HUES6 (cell line): ENCODE results near the gene GRIK3.
A peak's percentile ranks its signal among the peaks of the same experiment; 100 is the strongest.

Experiments
- H3K27ac ChIP-seq: 2 replicates; pipeline ENCODE4 v1.7.0; 2013; ENCODE audit warnings: low read depth, mild to moderate bottlenecking, low read length, inconsistent platforms
- H3K27me3 ChIP-seq: 2 replicates; pipeline ENCODE4 v1.6.1; 2013; ENCODE audit warnings: low read length; ENCODE audit not compliant: control insufficient read depth, insufficient read depth
- H3K36me3 ChIP-seq: 2 replicates; pipeline ENCODE4 v1.6.1; 2013; ENCODE audit warnings: low read length; ENCODE audit not compliant: control insufficient read depth, insufficient read depth
- H3K4me1 ChIP-seq: 2 replicates; pipeline ENCODE4 v1.6.1; 2013; ENCODE audit warnings: low read length; ENCODE audit not compliant: control insufficient read depth, insufficient read depth
- H3K4me3 ChIP-seq: 2 replicates; pipeline ENCODE4 v1.5.1; 2013; ENCODE audit warnings: low read depth, low read length
- H3K9ac ChIP-seq: one replicate; pipeline ENCODE4 v1.6.1; 2013; ENCODE audit warnings: mild to moderate bottlenecking, low read length
- H3K9me3 ChIP-seq: 2 replicates; pipeline ENCODE4 v1.6.1; 2013; ENCODE audit warnings: low read depth, low read length; ENCODE audit not compliant: control insufficient read depth, insufficient read depth

The GRIK3 gene

DNA sequence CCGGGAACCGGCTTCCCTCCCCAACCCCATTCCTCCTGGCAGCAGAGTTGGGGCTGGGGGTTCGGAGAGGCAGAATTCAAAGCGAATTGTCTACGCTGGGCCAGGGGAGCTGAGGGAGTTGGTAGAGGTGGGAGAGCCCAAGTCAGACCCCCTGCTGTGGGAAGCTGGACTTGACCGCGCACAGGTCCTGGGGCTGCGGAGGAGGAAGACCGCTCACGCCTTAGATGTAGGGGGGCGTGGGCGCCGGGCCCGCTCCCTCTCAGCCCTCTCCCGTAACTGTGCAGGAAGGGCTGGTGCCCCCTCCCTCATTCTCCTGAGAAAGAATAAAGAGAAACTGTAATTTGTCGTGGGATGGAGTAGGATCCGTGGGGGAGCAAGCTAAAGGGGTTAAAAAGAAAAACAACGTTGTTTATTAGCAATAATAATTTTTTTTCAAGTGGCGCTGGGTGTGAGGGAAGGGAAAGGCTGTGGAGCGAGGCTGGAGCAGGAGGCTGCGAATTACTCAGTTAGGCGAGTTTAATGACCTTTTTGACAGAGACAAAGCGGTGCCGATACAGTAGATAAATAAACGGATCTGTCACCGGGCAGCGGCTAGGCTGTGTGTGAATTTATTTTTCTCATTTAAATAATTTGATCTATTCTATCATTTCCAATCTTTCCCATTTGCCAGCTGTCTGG, 838 bp upstream of the GRIK3 start:
- Histone ChIP-seq H3K9ac (no peak overlapping the region), H3K27ac (no peak overlapping the region), H3K9me3 (no peaks in the 10 kb centered on the region), H3K4me3 (peak overlapping the region; percentile 52), H3K36me3 (no peaks in the 10 kb centered on the region), H3K4me1 (peaks cover 50% of the 10 kb centered on the region), H3K27me3 (peaks cover 99% of the 10 kb centered on the region)

GRCh38 chr1:37033355-37034101, 787 bp downstream of the GRIK3 start:
- H3K27me3 ChIP-seq, result peaks cover 98% of the 10 kb centered on the region
- H3K27ac ChIP-seq, result no peak overlapping the region
- no peaks in the 10 kb centered on the region for H3K9me3 ChIP-seq
- H3K9ac ChIP-seq, result peak overlapping the region; percentile 42
- peaks cover 48% of the 10 kb centered on the region for H3K4me1 ChIP-seq
- peak overlapping the region; percentile 63 for H3K4me3 ChIP-seq
- no peaks in the 10 kb centered on the region for H3K36me3 ChIP-seq

DNA sequence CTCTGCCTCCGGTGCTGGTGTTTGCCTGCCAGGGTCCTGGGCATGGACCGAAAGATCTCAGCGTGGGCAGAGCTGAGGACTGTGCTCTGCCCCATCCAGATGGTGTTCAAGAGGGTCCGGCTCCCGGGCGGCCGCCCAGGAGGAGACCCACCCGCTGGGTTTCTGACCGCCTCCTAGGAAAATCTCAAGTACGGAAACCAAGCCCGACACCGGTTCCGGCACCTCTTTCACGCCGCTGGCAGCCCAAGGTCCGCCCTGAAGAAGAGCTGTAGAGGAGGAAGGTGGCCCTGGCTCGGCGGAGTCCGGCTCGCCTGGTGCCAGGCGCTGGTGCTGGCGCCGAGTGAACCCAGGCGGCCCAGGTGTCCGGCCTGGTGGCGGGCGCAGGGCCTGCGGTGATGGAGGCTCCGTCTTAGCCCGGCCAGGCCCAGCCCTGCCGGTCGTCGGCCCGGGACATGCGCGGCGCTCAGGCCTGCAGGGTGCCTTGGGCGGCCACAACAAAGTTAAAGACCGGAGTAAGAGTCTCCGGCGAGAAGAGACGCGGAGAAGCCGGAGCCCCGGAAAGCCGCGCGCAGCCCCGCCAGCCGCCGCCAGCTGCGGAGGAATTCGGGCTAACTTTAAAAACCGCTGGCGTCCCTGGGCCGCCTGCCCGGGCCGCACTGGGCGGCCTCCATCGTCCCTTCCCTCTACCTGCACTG, 1.5 kb downstream of the GRIK3 start:
- Histone ChIP-seq H3K4me3 (peak overlapping the region; percentile 63), H3K27ac (no peak overlapping the region), H3K27me3 (peaks cover 99% of the 10 kb centered on the region), H3K4me1 (peaks cover 42% of the 10 kb centered on the region), H3K36me3 (no peaks in the 10 kb centered on the region), H3K9ac (peak overlapping the region; percentile 42), H3K9me3 (no peaks in the 10 kb centered on the region)

GRCh38 chr1:37031871-37032270, 2.4 kb downstream of the GRIK3 start:
- H3K27ac ChIP-seq, result no peak overlapping the region
- peaks cover 33% of the 10 kb centered on the region for H3K4me1 ChIP-seq
- no peaks in the 10 kb centered on the region for H3K9me3 ChIP-seq
- no peak overlapping the region for H3K9ac ChIP-seq
- no peaks in the 10 kb centered on the region for H3K36me3 ChIP-seq
- H3K4me3 ChIP-seq, result no peak overlapping the region
- peaks cover 98% of the 10 kb centered on the region for H3K27me3 ChIP-seq

GRCh38 chr1:37031429-37031828, 2.9 kb downstream of the GRIK3 start:
- Histone ChIP-seq H3K27me3 (peaks cover 94% of the 10 kb centered on the region), H3K4me3 (no peak overlapping the region)

GRCh38 chr1:37028981-37029617, 5.2 kb downstream of the GRIK3 start:
- Histone ChIP-seq H3K27me3 (peaks cover 71% of the 10 kb centered on the region), H3K4me1 (peaks cover 13% of the 10 kb centered on the region), H3K36me3 (no peaks in the 10 kb centered on the region), H3K27ac (no peak overlapping the region), H3K9me3 (no peaks in the 10 kb centered on the region), H3K4me3 (no peak overlapping the region), H3K9ac (no peak overlapping the region)

More at GRCh38 chr1:37031429-37031828, 2.9 kb downstream of the GRIK3 start:
- no peak overlapping the region for H3K27ac ChIP-seq
- H3K9me3 ChIP-seq, result no peaks in the 10 kb centered on the region
- H3K9ac ChIP-seq, result no peak overlapping the region
- H3K4me1 ChIP-seq, result peaks cover 29% of the 10 kb centered on the region
- H3K36me3 ChIP-seq, result no peaks in the 10 kb centered on the region

DNA sequence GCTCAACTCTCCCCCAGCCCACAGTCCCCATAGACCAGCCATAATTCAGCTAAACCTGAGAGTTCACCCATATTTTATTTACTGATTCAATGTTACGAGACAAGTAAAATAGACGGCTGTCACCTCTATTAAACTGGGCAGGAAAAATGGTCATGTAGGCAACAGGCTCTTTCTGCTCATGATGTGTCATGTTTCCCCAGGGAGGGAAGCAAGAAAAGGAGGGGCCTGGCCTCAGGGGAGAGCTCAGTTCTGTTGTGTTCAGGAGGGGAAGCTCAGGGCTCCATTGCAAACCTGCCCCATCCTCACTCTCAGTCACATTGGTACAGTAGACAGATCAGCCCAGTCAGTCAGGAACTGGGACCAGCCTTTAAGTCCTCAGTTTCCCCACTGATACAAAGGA, 12.8 kb downstream of the GRIK3 start:
- Histone ChIP-seq H3K27me3 (peaks cover 22% of the 10 kb centered on the region), H3K9ac (no peak overlapping the region), H3K4me3 (no peak overlapping the region), H3K9me3 (no peaks in the 10 kb centered on the region), H3K27ac (no peak overlapping the region), H3K36me3 (no peaks in the 10 kb centered on the region), H3K4me1 (no peaks in the 10 kb centered on the region)

DNA sequence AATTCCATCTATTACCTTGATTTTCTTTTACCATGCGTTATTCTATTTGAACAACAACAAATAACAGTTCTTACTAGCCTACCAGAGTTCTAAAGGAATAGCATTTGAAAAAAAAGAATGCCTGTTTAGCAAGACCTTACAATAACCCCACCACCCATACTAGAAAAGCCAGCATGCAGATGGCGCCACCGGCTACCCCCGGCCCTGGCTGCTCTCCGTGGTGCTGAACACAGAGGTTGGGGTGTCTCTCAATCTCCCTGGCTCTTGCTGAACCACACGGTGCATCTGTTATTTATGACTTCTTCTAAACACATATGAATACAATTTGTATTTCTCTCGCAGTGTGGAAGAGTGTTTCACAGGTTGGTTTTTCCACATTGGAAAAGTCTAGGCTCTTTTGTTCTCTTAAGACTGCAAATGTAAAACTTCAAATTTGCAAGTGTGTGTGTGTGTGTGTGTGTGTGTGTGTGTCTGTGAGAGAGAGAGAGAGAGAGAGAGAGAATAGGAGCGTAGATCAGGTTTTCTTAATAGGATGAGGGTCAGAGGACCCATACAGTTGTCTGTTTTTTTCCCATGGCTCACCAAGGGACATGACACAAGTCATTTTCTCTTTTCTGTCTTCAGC, 13.6 kb downstream of the GRIK3 start:
- no peaks in the 10 kb centered on the region for H3K4me1 ChIP-seq

DNA sequence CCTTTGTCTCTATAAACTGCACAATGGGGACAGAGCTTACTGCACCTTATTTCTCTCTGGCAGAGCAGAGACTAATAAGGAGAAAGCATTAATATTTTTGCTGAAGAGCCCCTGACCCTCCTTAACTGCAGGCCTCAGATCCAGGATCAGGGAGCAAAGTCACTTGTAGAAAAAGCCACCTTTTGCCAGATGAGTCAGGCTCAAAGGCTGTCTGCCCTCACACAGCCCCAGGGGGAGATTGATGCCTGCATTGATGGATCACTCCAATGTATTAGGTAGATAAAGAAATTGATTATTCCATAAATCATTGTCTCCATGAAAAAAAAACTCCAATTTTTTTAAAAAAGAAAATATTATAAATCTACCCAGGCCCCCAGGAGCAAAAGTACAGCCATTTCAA, 15.8 kb downstream of the GRIK3 start:
- no peaks in the 10 kb centered on the region for H3K36me3 ChIP-seq
- H3K4me1 ChIP-seq, result no peaks in the 10 kb centered on the region
- no peaks in the 10 kb centered on the region for H3K9me3 ChIP-seq
- H3K27ac ChIP-seq, result no peak overlapping the region
- H3K27me3 ChIP-seq, result peaks cover 22% of the 10 kb centered on the region
- H3K4me3 ChIP-seq, result no peak overlapping the region
- H3K9ac ChIP-seq, result no peak overlapping the region

More for the DNA sequence above, 13.6 kb downstream of the GRIK3 start:
- H3K27ac ChIP-seq, result no peak overlapping the region
- no peak overlapping the region for H3K4me3 ChIP-seq
- peaks cover 22% of the 10 kb centered on the region for H3K27me3 ChIP-seq
- H3K9ac ChIP-seq, result no peak overlapping the region
- no peaks in the 10 kb centered on the region for H3K36me3 ChIP-seq
- no peaks in the 10 kb centered on the region for H3K9me3 ChIP-seq

GRCh38 chr1:37017720-37018119, 16.6 kb downstream of the GRIK3 start:
- no peak overlapping the region for H3K4me3 ChIP-seq
- no peaks in the 10 kb centered on the region for H3K36me3 ChIP-seq
- no peak overlapping the region for H3K9ac ChIP-seq
- no peak overlapping the region for H3K27ac ChIP-seq
- H3K4me1 ChIP-seq, result no peaks in the 10 kb centered on the region
- peaks cover 21% of the 10 kb centered on the region for H3K27me3 ChIP-seq
- no peaks in the 10 kb centered on the region for H3K9me3 ChIP-seq
